HG03025 (cell line): ENCODE results near the gene PDIA4.
A peak's percentile ranks its signal among the peaks of the same experiment; 100 is the strongest.
"Not testable (repeated sequence)": the region's sequence is repeated elsewhere in the genome, so short reads cannot be mapped to it uniquely, and the experiment has no call there.

Experiments used
- ATAC-seq: cut with Tn5 transposase; IDR thresholded peaks from one replicate; pipeline ENCODE4 v1.9.1; 2021; ENCODE audit warnings: mild to moderate bottlenecking, moderate library complexity; ENCODE audit not compliant: unreplicated experiment, low FRiP score

Gene PDIA4

GRCh38 chr7:149004405-149005370 is 23.6 kb downstream of the PDIA4 start:
- ATAC-seq, result no peak

DNA sequence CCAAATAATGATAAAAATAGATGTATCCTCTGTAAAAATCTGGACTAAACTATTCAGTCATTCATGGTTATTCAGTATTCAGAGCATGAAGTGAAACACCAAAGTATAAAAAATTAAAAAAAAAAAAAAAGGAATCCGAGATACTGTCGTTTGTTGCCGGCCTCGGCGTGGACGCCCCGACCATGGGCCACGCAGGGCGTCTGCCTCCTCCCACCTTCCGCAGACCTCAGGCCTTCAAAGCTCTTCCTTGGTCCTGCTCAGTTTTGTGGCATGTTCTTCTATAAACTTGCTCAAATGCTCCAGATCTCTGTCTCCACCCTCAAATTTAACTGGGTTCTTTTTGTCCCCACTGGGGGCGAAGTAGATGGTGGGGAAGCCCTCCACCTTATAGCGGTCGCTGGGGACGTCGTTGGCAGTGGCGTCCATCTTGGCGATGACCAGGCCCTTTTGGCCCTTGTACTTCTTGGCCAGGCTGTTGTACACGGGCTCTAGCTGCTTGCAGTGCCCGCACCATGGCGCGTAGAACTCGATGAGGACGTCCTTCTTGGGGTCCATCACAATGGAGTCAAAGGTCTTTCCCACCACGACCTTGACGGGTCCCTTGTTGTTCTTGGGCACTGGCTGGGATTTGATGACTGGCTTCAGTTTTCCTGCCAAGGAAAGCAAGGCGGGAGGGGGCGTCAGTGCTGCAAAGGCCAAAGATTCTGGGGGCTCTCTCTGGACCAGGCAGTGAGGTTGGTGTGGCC is 24.6 kb downstream of the PDIA4 start:
- ATAC-seq, result no peak

DNA sequence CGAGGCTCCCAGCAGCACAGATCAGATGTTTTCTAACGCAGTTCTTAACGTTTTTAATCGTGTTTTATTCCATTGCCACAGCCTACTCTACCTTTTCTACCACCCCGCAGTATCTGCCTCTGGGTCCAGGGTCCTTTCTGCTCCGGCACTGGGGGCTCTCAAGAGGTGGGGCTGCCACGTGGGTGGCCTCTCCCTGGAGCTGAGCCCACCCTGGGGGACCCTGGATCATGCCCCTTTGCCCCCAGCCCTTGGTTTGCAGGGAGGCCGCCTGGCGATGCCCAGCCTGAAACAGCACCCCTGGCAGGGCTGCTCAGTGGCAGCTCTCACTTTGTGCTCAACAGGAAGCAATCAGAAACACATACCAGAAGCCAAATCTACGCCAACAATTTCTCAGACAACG is 25.3 kb downstream of the PDIA4 start:
- no peak for ATAC-seq

DNA sequence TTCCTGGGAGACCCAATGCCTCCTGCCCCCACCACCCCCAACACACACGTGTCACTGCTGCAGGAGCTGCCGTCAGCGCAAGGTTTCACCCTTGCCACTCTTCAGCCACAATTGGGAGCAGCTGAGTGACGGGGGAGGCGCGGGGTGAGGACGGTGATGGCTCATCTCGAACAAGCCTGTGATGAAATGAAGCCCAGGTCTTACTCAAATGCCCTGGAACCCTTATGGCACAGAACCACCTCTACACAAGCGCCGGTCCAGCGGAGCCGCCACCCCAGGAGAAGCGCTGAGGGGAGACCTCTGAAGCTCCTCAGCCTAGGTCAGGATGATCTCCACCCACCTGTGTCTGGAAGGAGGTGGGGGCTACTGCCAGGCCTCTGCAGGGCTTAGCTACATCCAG is 25.7 kb downstream of the PDIA4 start:
- ATAC-seq, result no peak

DNA sequence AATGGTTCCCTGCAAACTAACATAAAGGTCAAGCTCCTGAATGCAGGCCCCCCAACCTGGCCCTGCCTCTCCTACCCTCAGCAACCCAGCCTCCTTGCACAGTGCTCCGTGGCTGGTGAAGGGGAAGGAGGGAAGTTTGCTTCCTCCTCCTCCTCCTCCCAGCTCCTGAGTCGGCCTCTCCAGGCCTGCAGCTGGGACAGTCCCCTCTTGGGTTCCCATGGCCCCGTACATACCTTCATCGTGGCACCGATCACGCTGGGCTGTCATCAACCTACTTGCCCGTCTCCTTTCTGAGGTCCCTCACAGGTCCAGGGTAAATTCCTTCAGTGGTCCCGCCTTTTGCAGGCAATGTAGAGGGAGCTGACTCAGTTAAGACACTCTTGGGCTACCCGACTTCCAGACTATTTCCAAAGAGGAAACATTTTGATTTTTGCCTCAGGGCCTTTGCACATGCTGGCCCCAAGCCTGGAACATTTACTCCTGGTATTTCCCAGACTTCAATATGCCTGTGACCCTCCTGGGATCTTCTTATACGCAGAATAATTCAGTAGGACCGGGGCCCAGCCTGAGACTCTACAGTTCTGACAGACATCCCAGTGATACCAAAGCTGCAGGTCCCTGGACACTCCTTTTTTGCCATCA is 26.8 kb downstream of the PDIA4 start:
- ATAC-seq, result no peak

DNA sequence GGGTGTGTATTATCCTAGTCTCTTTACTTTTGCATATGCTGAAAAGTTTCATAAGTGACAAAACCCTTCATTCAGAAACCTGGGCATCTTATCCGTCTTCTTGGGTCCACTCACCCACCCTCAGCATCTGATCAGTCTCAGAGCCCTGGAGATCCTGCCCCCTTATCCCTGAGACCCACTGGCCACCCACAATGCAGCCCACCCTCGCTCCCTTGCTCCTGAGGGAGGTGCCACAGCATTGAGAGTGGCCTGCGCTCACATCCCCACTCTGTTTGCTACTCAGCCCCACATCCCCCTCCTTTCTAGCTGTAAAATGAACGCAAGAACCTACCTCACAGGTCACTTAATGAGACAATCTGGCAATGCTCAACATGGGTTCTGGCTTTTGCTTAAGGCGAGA is 27.3 kb downstream of the PDIA4 start:
- no peak for ATAC-seq

DNA sequence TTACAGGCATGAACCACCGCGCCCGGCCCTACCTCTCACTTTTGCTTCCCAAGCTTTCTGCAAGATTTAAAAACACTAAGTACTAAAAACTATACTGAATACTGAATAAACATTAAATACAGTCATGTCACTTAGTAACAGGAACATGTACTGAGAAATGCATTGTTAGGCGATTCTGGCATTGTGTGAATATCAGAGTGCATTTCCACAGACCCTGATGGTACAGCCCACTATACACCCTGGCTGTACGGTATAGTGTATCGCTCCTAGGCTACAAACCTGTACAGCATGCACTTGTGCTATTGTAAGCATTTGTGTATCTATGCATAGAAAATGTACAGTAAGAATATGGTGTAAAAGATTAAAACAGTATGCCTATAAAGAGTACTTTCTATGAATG is 29.1 kb downstream of the PDIA4 start:
- ATAC-seq, result no peak

DNA sequence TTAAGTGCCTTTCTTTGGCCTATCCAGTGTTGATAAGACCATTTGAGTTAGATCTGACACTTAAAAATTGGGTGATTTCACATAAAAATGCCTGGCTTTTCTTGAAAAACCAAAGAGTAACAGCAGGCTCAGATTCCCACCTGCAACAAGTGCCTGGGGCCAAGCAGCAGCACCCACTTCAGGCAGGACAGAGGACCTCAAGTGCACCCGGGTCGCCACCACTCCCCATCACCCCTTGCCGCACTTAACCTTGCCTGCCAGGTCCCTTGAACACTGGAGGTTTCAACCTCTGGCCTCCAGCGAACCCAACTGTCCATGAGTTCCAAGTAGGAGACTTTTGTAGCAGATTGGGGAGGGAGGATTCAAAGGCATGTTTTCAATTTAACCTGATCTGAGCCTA is 30.8 kb downstream of the PDIA4 start:
- no peak for ATAC-seq

- ATAC-seq, result no peak
Measured at GRCh38 chr7:148994576-148994975, 33.7 kb downstream of the PDIA4 start.

DNA sequence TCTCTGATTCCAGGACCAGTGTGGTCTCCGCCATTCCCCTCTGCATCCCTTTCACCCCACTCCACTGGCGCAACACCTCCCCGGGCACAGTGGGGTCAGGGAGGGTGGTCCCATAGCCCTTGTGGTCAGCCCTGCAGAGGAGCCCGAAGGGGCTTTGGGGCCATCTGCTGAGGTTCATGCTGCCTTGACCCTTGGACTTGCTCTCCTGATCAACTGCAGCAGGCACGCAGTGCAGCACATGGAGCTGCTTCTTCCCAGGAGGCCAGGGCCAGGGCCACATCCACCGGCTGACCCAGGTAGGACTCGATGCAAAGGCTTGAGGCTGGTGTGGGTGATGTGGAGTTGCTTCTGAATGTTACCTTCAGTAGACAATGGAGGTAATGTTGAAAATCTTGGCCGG is 35.1 kb downstream of the PDIA4 start:
- no peak for ATAC-seq

- ATAC-seq, result no peak
Measured at GRCh38 chr7:148991536-148991935, 36.8 kb downstream of the PDIA4 start.

- ATAC-seq, result no peak
Measured at GRCh38 chr7:148987751-148988512, 40.4 kb downstream of the PDIA4 start.

DNA sequence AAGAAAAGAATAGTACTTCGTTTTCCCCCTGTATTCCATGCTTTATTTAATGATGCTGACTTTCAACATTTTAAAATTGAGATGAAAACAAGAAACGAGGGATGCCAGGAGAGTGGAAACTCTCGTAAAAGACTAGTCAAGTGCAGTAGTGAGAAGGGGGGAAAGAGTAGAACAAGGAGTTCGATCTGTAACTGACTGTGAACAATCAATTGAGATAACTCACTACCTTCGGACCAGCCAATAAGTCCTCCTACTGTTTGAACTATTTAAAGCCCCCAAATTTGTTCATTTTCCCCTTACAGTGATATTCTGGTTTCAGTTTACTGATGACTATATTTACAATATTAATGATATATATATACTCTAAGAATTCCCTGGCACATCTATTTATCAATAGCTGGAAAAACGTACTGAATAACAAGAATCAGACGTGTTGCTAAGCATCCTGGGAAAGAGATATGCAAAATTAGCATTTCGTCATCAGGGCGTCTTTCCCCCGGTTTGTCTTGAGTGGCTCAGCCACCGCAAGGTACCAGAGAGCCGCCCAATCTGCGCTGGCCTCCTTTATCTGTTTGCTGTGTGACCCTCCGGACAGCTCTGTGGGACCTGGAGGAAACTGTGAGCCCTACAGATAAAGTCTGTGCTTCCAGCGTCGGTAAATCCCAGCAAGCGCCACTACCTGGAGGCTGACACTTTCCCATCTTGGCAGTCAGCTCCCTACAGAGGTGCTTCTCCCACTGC is 41.1 kb downstream of the PDIA4 start:
- peak; percentile 87 for ATAC-seq

GRCh38 chr7:148986742-148987009 is 41.6 kb downstream of the PDIA4 start:
- no peak for ATAC-seq

GRCh38 chr7:148983200-148984146 is 44.8 kb downstream of the PDIA4 start:
- ATAC-seq, result peak; percentile 61

DNA sequence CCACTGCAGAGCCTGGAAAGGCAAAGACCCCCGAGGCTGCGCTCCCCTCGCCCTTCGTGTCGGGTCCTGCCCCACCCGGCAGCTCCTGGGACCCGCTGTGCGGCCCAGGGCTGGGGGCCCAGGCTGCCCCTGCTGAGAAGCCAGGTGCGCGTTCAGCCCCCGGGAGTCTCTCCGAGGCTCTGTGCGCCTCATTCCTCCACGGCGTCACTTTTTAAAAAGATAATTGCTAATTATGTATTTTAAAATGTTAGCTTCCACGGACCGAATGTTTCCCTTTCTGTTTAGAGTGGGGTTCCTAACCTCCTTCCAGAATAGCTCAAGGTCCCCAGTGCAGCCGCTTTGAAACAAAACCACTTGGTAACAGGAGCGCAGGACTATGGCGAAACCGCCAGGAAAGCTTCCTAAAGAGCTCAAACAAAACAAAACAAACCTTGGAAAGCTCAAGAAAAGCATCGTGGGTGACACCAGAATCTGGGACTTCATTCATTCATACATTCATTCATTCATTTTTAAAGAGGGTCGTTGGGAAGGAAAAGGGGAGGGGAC is 45.6 kb downstream of the PDIA4 start:
- no peak for ATAC-seq

DNA sequence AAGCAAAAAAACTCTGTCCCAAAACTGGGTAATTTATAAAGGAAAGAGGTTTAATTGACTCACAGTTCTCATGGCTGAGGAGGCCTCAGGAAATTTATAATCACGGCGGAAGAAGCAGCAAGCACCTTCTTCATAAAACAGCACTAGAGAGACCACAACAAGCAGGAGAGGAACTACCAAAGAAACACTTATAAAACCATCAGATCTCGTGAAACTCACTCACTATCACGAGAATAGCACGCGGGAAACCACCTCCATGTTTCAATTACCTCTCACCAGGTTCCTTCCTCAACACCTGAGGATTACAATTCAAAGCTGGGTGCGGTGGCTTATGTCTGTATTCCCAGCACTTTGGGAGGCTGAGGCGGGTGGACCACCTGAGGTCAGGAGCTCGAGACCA is 48.5 kb downstream of the PDIA4 start:
- no peak for ATAC-seq

- not testable (repeated sequence) for ATAC-seq
Measured at GRCh38 chr7:148979072-148979471, 49.2 kb downstream of the PDIA4 start.

- ATAC-seq, result no peak
Measured at GRCh38 chr7:148978091-148978490, 50.2 kb downstream of the PDIA4 start.
